ENCODE data around the gene TBC1D2B. TPM values are rescaled to one million over a fixed set of nuclear protein-coding genes. Genes with fewer than 3 reads are reported as not detected.
"Not testable (repeated sequence)": the region's sequence is repeated elsewhere in the genome, so short reads cannot be mapped to it uniquely, and the experiment has no call there.

Gene TBC1D2B
- total and polyA plus RNA-seq, 2 experiments from 2014 or later, result 24.8 to 38.4 TPM

DNA sequence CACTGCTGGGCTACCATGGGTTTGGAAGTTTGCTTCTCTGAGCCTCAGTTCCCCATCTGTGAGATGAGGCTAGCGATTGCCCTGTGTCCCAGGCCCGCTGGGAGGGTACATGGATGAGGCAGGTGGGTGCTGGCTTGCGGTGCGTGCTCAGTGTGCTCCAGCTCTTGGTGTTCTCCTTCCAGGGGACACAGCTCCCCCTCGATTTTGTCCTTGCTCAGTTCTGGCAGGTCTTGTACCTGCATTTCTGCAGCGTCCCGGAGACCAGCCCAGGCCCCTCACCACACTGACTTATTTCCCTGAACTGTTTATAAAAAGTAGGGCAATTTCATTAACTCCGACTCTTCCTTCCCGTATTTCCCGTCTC, 95.4 kb downstream of the TBC1D2B start:
- TF ChIP-seq, protein P1, sequence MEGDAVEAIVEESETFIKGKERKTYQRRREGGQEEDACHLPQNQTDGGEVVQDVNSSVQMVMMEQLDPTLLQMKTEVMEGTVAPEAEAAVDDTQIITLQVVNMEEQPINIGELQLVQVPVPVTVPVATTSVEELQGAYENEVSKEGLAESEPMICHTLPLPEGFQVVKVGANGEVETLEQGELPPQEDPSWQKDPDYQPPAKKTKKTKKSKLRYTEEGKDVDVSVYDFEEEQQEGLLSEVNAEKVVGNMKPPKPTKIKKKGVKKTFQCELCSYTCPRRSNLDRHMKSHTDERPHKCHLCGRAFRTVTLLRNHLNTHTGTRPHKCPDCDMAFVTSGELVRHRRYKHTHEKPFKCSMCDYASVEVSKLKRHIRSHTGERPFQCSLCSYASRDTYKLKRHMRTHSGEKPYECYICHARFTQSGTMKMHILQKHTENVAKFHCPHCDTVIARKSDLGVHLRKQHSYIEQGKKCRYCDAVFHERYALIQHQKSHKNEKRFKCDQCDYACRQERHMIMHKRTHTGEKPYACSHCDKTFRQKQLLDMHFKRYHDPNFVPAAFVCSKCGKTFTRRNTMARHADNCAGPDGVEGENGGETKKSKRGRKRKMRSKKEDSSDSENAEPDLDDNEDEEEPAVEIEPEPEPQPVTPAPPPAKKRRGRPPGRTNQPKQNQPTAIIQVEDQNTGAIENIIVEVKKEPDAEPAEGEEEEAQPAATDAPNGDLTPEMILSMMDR (IDR thresholded peaks at IDR 0.05; ENCODE audit: poor library complexity), result no peak
- TF ChIP-seq EZH2 (IDR thresholded peaks at IDR 0.05; ENCODE audit: borderline replicate concordance) (no peak), EZH2phosphoT487 (IDR thresholded peaks at IDR 0.05; ENCODE audit: low read depth, severe bottlenecking, unreplicated experiment) (no peak)
- no peaks in the 10 kb centered on the region for H3K9me3 ChIP-seq (ENCODE audit: low read depth)
- H3K27ac ChIP-seq, result no peak overlapping the region
- H3K36me3 ChIP-seq (replicated peaks; ENCODE audit: insufficient read depth, low read depth), result no peaks in the 10 kb centered on the region
- DNase-seq (ENCODE audit: low spot score), result no peak
- H3K27me3 ChIP-seq, result no peaks in the 10 kb centered on the region
- H2AFZ ChIP-seq, result no peak overlapping the region
- WGBS (ENCODE audit: low lambda C conversion rate, missing lambda C conversion rate), result 77% methylated on average over 9 of the region's 10 CpGs
- H3K9me2 ChIP-seq (replicated peaks; ENCODE audit: insufficient read depth), result no peaks in the 10 kb centered on the region
- no peak overlapping the region for H3K4me3 ChIP-seq
- no peaks in the 10 kb centered on the region for H3K79me2 ChIP-seq
- H3K4me1 ChIP-seq (ENCODE audit: insufficient read depth), result no peaks in the 10 kb centered on the region
- no peaks in the 10 kb centered on the region for H4K20me1 ChIP-seq (ENCODE audit: insufficient read depth, poor library complexity, severe bottlenecking)
- no peak overlapping the region for H3K4me2 ChIP-seq

DNA sequence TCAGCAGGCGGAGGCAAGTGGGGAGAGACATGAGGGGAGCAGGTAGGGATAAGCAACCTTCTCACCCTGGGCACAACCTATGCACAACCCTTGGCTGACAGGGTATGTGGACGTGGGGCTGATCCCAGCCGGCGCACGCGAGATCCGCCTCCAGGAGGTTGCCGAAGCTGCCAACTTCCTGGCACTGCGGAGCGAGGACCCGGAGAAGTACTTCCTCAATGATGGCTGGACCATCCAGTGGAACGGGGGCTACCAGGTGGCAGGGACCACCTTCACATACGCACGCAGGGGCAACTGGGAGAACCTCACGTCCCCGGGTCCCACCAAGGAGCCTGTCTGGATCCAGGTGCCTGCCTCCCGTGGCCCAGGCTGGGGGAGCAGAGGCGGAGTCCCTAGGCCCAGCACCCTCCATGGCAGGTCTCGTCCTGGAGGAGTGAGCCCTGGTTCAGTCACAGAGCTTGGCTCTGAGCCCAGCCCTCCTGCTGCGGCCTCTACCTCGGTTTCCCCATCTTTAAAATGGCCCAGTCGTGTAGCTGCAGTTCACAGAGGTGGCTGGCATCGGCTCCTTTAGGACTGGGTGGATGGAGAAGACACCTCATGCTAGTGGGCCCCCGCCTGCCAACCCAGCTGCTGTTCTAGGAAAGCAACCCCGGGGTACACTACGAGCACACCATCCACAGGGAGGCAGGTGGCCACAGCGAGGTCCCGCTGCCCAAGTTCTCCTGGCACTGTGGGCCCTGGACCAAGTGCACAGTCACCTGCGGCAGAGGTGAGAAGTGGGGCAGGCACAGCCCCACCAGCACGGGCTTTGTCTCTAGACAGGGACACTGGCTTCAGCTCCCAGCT, 96.0 kb downstream of the TBC1D2B start:
- no peaks in the 10 kb centered on the region for H4K20me1 ChIP-seq (ENCODE audit: insufficient read depth, poor library complexity, severe bottlenecking)
- H3K36me3 ChIP-seq (replicated peaks; ENCODE audit: insufficient read depth, low read depth), result no peaks in the 10 kb centered on the region
- H3K9me2 ChIP-seq (replicated peaks; ENCODE audit: insufficient read depth), result no peaks in the 10 kb centered on the region
- TF ChIP-seq EZH2 (IDR thresholded peaks at IDR 0.05; ENCODE audit: borderline replicate concordance) (no peak), EZH2phosphoT487 (IDR thresholded peaks at IDR 0.05; ENCODE audit: low read depth, severe bottlenecking, unreplicated experiment) (no peak)
- TF ChIP-seq, protein P1 (IDR thresholded peaks at IDR 0.05; ENCODE audit: poor library complexity), result no peak
- no peak overlapping the region for H2AFZ ChIP-seq
- WGBS (ENCODE audit: low lambda C conversion rate, missing lambda C conversion rate), result 88% methylated on average over 29 of the region's 30 CpGs
- H3K27ac ChIP-seq, result no peak overlapping the region
- DNase-seq (ENCODE audit: low spot score), result no peak
- H3K79me2 ChIP-seq, result no peaks in the 10 kb centered on the region
- no peak overlapping the region for H3K4me3 ChIP-seq
- no peaks in the 10 kb centered on the region for H3K9me3 ChIP-seq (ENCODE audit: low read depth)
- no peaks in the 10 kb centered on the region for H3K4me1 ChIP-seq (ENCODE audit: insufficient read depth)
- H3K4me2 ChIP-seq, result no peak overlapping the region
- no peaks in the 10 kb centered on the region for H3K27me3 ChIP-seq

DNA sequence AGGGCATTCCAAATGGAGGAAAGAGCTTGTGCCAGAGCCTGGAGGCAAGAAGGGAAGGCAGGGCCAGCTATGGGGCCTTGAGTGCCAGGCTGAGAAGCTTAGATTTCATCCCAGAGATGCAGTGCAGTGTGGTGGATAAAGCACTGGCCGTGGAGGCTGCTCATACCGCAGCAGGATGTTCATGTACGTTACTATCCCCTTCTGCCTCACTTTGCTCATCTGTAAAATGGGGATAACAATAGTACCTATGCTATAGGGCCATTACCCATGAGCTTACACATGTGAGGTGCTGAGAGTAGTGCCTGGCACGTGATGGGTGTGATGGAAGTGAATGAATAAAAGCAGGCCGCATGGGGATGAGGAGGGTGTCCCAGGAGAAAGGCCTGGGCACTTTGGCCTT, 96.8 kb downstream of the TBC1D2B start:
- H3K36me3 ChIP-seq (replicated peaks; ENCODE audit: insufficient read depth, low read depth); H3K9me3 ChIP-seq (ENCODE audit: low read depth); H3K27ac ChIP-seq; H4K20me1 ChIP-seq (ENCODE audit: insufficient read depth, poor library complexity, severe bottlenecking); H3K79me2 ChIP-seq; H3K4me3 ChIP-seq; DNase-seq (ENCODE audit: low spot score); H3K4me1 ChIP-seq (ENCODE audit: insufficient read depth); H3K4me2 ChIP-seq; H3K9me2 ChIP-seq (replicated peaks; ENCODE audit: insufficient read depth); H2AFZ ChIP-seq; H3K27me3 ChIP-seq: not testable (repeated sequence)
- 91% methylated on average over 5 of the region's 5 CpGs for WGBS (ENCODE audit: low lambda C conversion rate, missing lambda C conversion rate)

DNA sequence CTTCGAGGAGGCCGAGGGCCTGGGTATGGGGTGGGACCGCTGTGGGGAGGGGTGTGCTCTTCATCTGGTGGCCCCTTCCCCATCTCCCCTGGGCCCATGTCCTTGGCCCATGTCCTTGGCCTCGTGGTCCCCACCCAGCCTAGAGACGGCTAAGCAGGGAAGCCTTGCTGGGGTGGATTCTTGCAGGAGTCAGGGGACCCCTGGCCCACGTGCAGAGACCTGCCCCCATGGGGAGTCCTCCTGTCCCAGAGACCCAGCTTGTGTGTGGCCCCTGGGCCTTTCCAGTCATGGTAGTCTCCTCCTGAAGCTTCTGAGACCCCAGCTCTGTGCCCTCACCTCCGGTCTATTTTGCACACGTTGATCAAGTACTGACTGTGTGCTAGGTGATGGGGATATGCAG, 97.4 kb downstream of the TBC1D2B start:
- DNase-seq (ENCODE audit: low spot score), result no peak
- TF ChIP-seq EZH2phosphoT487 (IDR thresholded peaks at IDR 0.05; ENCODE audit: low read depth, severe bottlenecking, unreplicated experiment) (no peak), EZH2 (IDR thresholded peaks at IDR 0.05; ENCODE audit: borderline replicate concordance) (no peak)
- TF ChIP-seq, protein P1 (IDR thresholded peaks at IDR 0.05; ENCODE audit: poor library complexity), result no peak
- H3K27me3 ChIP-seq, result no peaks in the 10 kb centered on the region
- no peaks in the 10 kb centered on the region for H3K9me2 ChIP-seq (replicated peaks; ENCODE audit: insufficient read depth)
- no peaks in the 10 kb centered on the region for H3K79me2 ChIP-seq
- no peak overlapping the region for H3K27ac ChIP-seq
- no peak overlapping the region for H2AFZ ChIP-seq
- 87% methylated on average over 4 of the region's 8 CpGs for WGBS (ENCODE audit: low lambda C conversion rate, missing lambda C conversion rate)
- no peaks in the 10 kb centered on the region for H4K20me1 ChIP-seq (ENCODE audit: insufficient read depth, poor library complexity, severe bottlenecking)
- H3K36me3 ChIP-seq (replicated peaks; ENCODE audit: insufficient read depth, low read depth), result no peaks in the 10 kb centered on the region
- H3K4me1 ChIP-seq (ENCODE audit: insufficient read depth), result no peaks in the 10 kb centered on the region
- H3K4me2 ChIP-seq, result no peak overlapping the region
- H3K4me3 ChIP-seq, result no peak overlapping the region
- H3K9me3 ChIP-seq (ENCODE audit: low read depth), result no peaks in the 10 kb centered on the region

DNA sequence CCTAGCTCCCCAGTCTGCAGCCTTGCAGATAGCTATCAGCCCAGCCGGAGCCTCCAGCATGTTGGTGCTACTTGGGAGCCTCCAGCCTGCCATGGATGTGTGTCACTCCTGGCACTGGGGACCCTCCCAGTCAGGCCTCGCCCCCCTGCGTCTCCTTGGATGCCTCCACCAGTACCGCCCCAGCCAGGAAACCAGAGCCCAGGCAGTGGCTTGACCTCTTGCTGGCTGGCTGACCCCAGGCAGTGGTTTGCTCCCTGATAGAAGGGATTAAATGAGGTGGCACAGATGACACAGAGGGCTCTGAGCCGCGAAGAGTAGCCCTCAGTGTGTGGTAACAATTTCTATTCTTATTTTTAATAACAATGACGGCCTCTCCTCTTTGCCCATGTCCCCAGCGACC, 98.4 kb downstream of the TBC1D2B start:
- not testable (repeated sequence) for H3K36me3 ChIP-seq (replicated peaks; ENCODE audit: insufficient read depth, low read depth); H3K9me2 ChIP-seq (replicated peaks; ENCODE audit: insufficient read depth); H3K79me2 ChIP-seq; H3K4me3 ChIP-seq; H3K9me3 ChIP-seq (ENCODE audit: low read depth); H4K20me1 ChIP-seq (ENCODE audit: insufficient read depth, poor library complexity, severe bottlenecking); H3K27me3 ChIP-seq; H2AFZ ChIP-seq; H3K27ac ChIP-seq; H3K4me1 ChIP-seq (ENCODE audit: insufficient read depth); DNase-seq (ENCODE audit: low spot score); H3K4me2 ChIP-seq
- 86% methylated on average over 8 of the region's 8 CpGs for WGBS (ENCODE audit: low lambda C conversion rate, missing lambda C conversion rate)

DNA sequence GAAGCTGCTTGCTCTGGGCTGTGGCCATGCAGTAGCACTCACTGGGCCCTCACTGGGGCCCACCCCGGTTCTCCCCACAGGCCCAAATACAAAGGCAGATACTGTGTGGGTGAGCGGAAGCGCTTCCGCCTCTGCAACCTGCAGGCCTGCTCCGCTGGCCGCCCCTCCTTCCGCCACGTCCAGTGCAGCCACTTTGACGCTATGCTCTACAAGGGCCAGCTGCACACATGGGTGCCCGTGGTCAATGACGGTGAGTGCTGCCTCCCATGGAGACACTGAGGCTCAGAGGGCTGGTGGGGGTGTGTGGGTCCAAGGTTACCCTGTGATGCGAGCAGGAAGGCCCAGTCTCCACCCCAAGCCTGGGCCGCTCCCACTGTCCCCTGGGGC, 98.8 kb downstream of the TBC1D2B start:
- no CpG with 5 or more reads among the region's 13 CpGs for WGBS (ENCODE audit: low lambda C conversion rate, missing lambda C conversion rate)
- H3K9me2 ChIP-seq (replicated peaks; ENCODE audit: insufficient read depth), result not testable (repeated sequence)

More for the DNA sequence above, 98.8 kb downstream of the TBC1D2B start:
- not testable (repeated sequence) for H3K79me2 ChIP-seq; H3K27me3 ChIP-seq; H3K9me3 ChIP-seq (ENCODE audit: low read depth); DNase-seq (ENCODE audit: low spot score); H3K27ac ChIP-seq; H2AFZ ChIP-seq; H3K36me3 ChIP-seq (replicated peaks; ENCODE audit: insufficient read depth, low read depth); H3K4me3 ChIP-seq; H3K4me1 ChIP-seq (ENCODE audit: insufficient read depth); H4K20me1 ChIP-seq (ENCODE audit: insufficient read depth, poor library complexity, severe bottlenecking); H3K4me2 ChIP-seq
